SIG-M5 treated with dmso at 0.1 percent for 504 hours (cell line): Measurements from ENCODE around the gene DOHH.

Source experiments
- DNase-seq: peaks from one replicate; lab custom pipeline; 2025; ENCODE audit not compliant: unreplicated experiment; lab: John Stamatoyannopoulos, UW

The DOHH gene

DNA sequence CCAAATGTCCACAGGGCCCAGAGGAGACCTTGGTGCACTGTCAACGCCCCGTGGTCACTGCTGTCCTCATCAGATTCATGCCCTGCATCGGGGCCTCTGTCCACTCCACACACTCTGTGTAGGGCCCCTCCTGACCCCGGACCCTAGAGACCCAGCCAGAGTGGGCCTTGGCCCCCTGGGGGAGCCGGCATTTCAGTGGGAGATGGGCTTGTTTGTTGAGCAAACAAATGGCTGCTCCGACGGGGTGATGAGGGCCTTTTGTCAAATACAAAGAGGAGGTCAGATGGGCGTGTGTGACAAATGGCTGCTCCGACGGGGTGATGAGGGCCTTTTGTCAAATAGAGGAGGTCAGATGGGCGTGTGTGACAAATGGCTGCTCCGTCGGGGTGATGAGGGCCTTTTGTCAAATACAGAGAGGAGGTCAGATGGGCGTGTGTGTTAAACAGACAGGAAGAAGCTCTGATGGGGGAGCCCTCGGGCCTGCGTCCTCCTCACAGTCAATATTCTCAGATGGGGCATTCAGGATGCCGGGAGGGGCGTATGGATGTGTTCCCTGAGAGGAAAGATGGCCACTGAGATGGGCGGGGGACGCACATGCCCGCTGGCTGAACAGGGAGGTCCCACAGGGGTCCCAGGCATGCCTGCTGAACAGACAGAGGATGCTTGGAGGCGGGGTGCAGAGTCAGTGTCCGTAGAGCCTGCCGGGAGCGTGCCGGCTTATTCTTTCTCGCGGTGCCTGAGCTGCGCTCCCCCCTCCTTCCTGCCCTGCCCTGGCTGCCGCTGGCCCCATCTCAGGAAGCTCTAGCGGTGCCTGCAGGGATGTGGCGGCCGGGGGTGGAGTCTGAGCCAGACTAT is 56.4 kb downstream of the DOHH start:
- DNase-seq = no peak

DNA sequence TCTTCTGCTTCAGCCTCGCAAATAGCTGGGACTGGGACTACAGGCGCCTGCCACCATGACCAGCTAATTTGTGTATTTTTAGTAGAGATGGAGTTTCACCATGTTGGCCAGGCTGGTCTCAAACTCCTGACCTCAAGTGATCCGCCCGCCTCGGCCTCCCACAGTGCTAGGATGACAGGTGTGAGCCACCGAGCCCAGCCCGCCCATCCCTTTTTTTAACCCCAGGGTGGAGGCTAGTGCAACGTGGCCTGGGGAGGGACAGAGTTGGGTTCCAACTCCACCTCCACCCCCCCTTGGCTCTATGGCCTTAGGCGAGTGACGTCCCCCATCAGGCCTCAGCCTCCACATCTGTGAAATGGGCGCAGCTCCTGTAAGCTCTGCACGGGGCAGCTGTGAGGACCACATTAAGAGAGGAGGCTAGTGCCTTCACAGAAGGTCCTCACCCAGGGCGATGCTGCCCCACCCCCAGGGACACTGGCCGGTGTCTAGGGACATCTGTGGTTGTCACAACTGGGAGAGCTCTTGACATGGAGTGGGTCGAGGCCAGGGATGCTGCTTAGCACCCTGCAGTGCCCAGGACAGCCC is 57.9 kb downstream of the DOHH start:
- DNase-seq = no peak

DNA sequence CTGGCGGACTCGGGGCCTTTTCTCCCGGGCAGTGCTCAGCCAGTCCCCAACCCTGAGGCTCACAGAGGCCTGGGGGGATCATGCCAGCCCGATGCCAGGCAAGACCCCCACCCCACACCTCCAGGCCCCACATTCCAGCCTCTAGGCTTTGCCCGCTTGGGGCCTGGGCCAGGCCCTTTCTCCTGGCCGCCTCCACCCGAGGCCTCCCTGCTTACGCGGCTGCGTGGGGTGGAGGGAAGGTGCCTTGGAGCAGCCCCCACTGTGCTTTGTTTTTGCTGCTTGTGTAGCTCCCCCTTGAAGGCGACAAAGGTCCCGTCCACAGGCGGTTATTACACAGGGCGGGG is 58.5 kb downstream of the DOHH start:
- no peak for DNase-seq

DNA sequence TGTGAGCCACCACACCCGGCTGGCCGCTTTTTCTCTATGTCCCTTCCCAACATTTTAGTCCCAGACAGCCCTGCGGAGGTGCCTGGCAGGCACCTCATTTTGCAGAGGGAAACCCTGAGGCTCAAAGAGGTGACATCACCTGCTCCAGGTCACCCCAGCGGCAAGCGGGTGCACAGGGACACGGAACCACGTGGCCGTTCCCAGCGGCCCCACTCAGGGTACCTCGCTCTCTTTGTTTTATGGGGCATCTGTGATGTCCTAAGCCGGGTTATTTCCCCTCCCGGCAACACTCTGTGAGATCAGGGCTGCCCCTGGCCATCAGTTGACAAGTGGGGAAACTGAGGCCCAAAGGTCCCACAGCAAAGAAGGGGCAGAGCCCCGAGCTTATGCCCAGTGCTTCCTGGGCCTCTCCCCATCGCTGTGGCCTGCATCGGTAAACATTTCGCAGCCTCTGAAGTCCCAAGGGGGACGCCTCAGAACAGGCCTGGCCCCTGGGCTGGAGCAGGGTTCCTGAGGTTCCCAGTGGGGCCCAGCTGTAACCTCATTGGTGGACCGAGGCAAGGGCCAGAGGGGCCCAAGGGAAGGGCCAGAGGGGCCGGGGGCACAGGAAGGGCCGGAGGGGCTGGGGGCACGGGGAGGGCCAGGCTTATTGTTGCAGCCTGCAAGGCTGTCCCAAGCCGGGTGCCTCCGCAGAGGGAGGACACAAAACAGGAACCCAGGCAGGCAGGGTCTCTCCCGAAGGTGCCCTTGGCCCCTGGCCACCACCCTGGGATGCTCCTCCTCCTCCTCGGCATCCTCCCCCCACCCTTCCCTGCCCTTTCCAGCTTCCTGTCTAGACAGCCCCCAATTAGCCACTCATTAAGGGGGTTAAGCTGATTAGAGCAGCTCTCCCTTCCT is 59.1 kb downstream of the DOHH start:
- no peak for DNase-seq
